Vagina (tissue), 2 donors: ENCODE data around the gene SERGEF.

Experiments
- POLR2A ChIP-seq, 2 donors: fragments of 450-650 bp; IDR thresholded peaks; one replicate each; pipeline ENCODE4 v1.6.1; 2017; ENCODE audit warnings: antibody characterized with exemption in 2 of 2, mild to moderate bottlenecking in 2 of 2, moderate library complexity in 2 of 2
- TF ChIP-seq, protein P1 (sequence below), 3 experiments: fragments of 450-650 bp in 2 of 3; fragments of 200-600 bp in 1 of 3; sonication (generic) in 1 of 3; IDR thresholded peaks; one replicate each; pipeline ENCODE4 v1.5.1; 2017 to 2019; ENCODE audit warnings: antibody characterized with exemption in 3 of 3, mild to moderate bottlenecking in 2 of 3, moderate library complexity in 2 of 3

DNA sequence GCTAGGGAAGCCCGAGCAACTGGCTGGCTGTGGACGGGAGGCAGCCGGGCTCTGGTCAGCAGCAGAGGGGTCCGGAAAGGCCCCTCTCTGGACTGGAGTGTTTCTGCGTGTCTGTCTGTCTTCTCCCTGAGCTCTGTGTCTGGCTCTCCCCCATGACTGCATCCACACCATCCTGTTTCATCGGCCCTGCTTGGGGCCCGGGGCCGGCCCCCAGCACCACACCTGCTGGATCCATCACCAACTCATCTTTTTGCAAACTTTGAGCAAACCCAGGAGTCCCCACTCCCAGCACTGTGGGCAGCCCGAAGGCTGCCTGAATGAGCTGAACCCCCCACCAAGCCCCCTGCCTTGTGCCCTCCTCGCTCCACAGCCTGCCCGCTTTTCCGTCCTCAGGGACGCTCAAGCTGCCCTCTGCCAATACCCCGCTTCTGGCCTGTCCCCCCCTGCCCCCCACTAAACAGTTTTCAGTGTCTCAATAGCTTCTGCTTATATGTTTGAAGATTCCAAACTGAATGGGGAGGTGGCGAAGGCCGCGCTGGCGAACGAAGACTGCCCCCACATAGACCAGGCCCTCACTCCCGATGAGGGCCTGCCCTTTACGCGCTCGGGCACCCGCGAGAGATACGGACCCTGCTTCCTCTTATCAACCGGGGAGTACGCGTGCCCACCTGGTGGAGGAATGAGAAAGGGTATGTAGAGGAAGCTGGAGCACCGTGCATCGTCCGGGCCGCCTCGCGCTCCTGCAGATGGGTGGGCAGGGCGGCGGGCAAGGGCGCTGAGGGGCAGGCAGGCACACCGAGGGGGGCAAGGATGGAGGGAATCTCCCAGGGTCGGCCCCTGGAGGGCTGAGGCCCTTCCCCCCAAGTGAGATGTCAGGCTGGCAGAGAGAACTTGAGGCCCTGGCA is 233.6 kb downstream of the SERGEF start:
- no peak for TF ChIP-seq POLR2A (IDR thresholded peaks at IDR 0.05)
- TF ChIP-seq, protein P1, sequence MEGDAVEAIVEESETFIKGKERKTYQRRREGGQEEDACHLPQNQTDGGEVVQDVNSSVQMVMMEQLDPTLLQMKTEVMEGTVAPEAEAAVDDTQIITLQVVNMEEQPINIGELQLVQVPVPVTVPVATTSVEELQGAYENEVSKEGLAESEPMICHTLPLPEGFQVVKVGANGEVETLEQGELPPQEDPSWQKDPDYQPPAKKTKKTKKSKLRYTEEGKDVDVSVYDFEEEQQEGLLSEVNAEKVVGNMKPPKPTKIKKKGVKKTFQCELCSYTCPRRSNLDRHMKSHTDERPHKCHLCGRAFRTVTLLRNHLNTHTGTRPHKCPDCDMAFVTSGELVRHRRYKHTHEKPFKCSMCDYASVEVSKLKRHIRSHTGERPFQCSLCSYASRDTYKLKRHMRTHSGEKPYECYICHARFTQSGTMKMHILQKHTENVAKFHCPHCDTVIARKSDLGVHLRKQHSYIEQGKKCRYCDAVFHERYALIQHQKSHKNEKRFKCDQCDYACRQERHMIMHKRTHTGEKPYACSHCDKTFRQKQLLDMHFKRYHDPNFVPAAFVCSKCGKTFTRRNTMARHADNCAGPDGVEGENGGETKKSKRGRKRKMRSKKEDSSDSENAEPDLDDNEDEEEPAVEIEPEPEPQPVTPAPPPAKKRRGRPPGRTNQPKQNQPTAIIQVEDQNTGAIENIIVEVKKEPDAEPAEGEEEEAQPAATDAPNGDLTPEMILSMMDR (IDR thresholded peaks at IDR 0.05): no peak
